ENCODE data around the gene CALHM6.

CALHM6 gene

GRCh38 chr6:116446399-116446798 lies 14.8 kb upstream of the CALHM6 start:
- no peak for DNase-seq

GRCh38 chr6:116447052-116447451 lies 14.1 kb upstream of the CALHM6 start:
- no peak for DNase-seq

GRCh38 chr6:116447496-116448011 lies 13.6 kb upstream of the CALHM6 start:
- peak; percentile 51 for DNase-seq

GRCh38 chr6:116449565-116449964 lies 11.6 kb upstream of the CALHM6 start:
- DNase-seq: no peak

- DNase-seq: no peak
These were observed 10.9 kb upstream of the CALHM6 start for GRCh38 chr6:116450185-116450710.

GRCh38 chr6:116450769-116451740 lies 10.1 kb upstream of the CALHM6 start:
- no peak for DNase-seq

GRCh38 chr6:116451916-116452315 lies 9.3 kb upstream of the CALHM6 start:
- DNase-seq: no peak

GRCh38 chr6:116452531-116452930 lies 8.6 kb upstream of the CALHM6 start:
- no peak for DNase-seq

- no peak for DNase-seq
These were observed 5.1 kb upstream of the CALHM6 start for GRCh38 chr6:116456106-116456505.

- no peak for DNase-seq
These were observed 4.2 kb upstream of the CALHM6 start for GRCh38 chr6:116456927-116457326.

- no peak for DNase-seq
These were observed 2.9 kb upstream of the CALHM6 start for GRCh38 chr6:116458264-116458663.

GRCh38 chr6:116459927-116460326 lies 1.2 kb upstream of the CALHM6 start:
- no peak for DNase-seq

- no peak for DNase-seq
These were observed 1.0 kb downstream of the CALHM6 start for GRCh38 chr6:116461932-116462885.

- no peak for DNase-seq
These were observed 2.1 kb downstream of the CALHM6 start for GRCh38 chr6:116463301-116463700.

GRCh38 chr6:116465246-116465645 lies 4.1 kb downstream of the CALHM6 start:
- DNase-seq: no peak

GRCh38 chr6:116467096-116467495 lies 5.9 kb downstream of the CALHM6 start:
- DNase-seq: no peak

GRCh38 chr6:116467514-116467913 lies 6.3 kb downstream of the CALHM6 start:
- no peak for DNase-seq

GRCh38 chr6:116468293-116468692 lies 7.1 kb downstream of the CALHM6 start:
- DNase-seq: no peak

GRCh38 chr6:116471531-116471930 lies 10.4 kb downstream of the CALHM6 start:
- no peak for DNase-seq

- no peak for DNase-seq
These were observed 11.5 kb downstream of the CALHM6 start for GRCh38 chr6:116472706-116473105.

GRCh38 chr6:116475141-116475540 lies 14.0 kb downstream of the CALHM6 start:
- no peak for DNase-seq

- DNase-seq: no peak
These were observed 15.0 kb downstream of the CALHM6 start for GRCh38 chr6:116476002-116476678.

Measured in amniotic stem cell (primary cell).